GM19372 (cell line): ENCODE measurements around the gene RALGPS1.

Experiments
- ATAC-seq: cut with Tn5 transposase; IDR thresholded peaks from one replicate; pipeline ENCODE4 v1.9.1; 2021; ENCODE audit warnings: mild to moderate bottlenecking, low read depth, moderate library complexity; ENCODE audit not compliant: unreplicated experiment

RALGPS1 gene

GRCh38 chr9:127196826-127197145 is 282.2 kb downstream of the RALGPS1 start:
- ATAC-seq: no peak

- no peak for ATAC-seq
Observed at GRCh38 chr9:127197186-127197860, 282.7 kb downstream of the RALGPS1 start.

GRCh38 chr9:127197861-127198430 is 283.4 kb downstream of the RALGPS1 start:
- no peak for ATAC-seq

- ATAC-seq: no peak
Observed at GRCh38 chr9:127198587-127198986, 284.0 kb downstream of the RALGPS1 start.

- no peak for ATAC-seq
Observed at GRCh38 chr9:127199001-127199791, 284.6 kb downstream of the RALGPS1 start.

GRCh38 chr9:127200106-127200862 is 285.7 kb downstream of the RALGPS1 start:
- ATAC-seq: no peak

GRCh38 chr9:127201071-127201541 is 286.5 kb downstream of the RALGPS1 start:
- ATAC-seq: no peak

- ATAC-seq: no peak
Observed at GRCh38 chr9:127201731-127202130, 287.1 kb downstream of the RALGPS1 start.

- ATAC-seq: no peak
Observed at GRCh38 chr9:127202461-127203169, 288.0 kb downstream of the RALGPS1 start.

- no peak for ATAC-seq
Observed at GRCh38 chr9:127203681-127204327, 289.2 kb downstream of the RALGPS1 start.

- no peak for ATAC-seq
Observed at GRCh38 chr9:127204771-127205470, 290.3 kb downstream of the RALGPS1 start.

- ATAC-seq: no peak
Observed at GRCh38 chr9:127205952-127206351, 291.4 kb downstream of the RALGPS1 start.

- no peak for ATAC-seq
Observed at GRCh38 chr9:127206666-127207065, 292.1 kb downstream of the RALGPS1 start.

- no peak for ATAC-seq
Observed at GRCh38 chr9:127207734-127208410, 293.3 kb downstream of the RALGPS1 start.

GRCh38 chr9:127208416-127208815 is 293.8 kb downstream of the RALGPS1 start:
- no peak for ATAC-seq

GRCh38 chr9:127209220-127209619 is 294.6 kb downstream of the RALGPS1 start:
- ATAC-seq: no peak

GRCh38 chr9:127209948-127210640 is 295.5 kb downstream of the RALGPS1 start:
- ATAC-seq: no peak
